K562 (cell line): ENCODE measurements around the gene TYW1B. TPM values are rescaled to one million over a fixed set of nuclear protein-coding genes. Genes with fewer than 3 reads are reported as not detected.

Experiments
- ATAC-seq: fragments of 200-7000 bp; cut with Tn5 transposase; 3 replicates; pipeline ENCODE4 v1.9.1; 2020; ENCODE audit warnings: moderate library complexity
- BruUV-seq: library from RNA; stranded (reverse); fragments of 400-500 nt; replicated peaks from 2 replicates; lab custom pipeline; 2021; lab: Mats Ljungman, UMichigan
- CTCF ChIA-PET: fragments of 300-600 bp; formaldehyde crosslinking; extraction: SDS; loops from one replicate; lab custom pipeline; 2021; ENCODE audit warnings: low intra/inter-chr PET ratio; lab: Yijun Ruan, JAX
- POLR2A ChIA-PET: fragments of 300-600, 350-650 bp; sonication (Branson Sonifier 250); formaldehyde crosslinking; extraction: SDS; loops from one replicate; lab custom pipeline; 2021; ENCODE audit warnings: antibody characterized with exemption, inconsistent platforms; lab: Yijun Ruan, JAX
- DNase-seq, 4 experiments: peaks; one replicate each; pipeline versions ENCODE4 v3.0.0 to v3.0.0-alpha.2; 2011 to 2018; ENCODE audit warnings: low spot score in 3 of 4, mixed read lengths in 3 of 4; ENCODE audit errors: extremely low read depth in 1 of 4
- FAIRE-seq: peaks from 2 replicates; lab custom pipeline; 2011; peaks lifted over from hg19 to GRCh38; lab: Jason Lieb, UNC
- H2AFZ ChIP-seq: 2 replicates; pipeline ENCODE4 v1.6.0; 2011; ENCODE audit warnings: low read depth, low read length, control low read depth, inconsistent platforms
- H3K27ac ChIP-seq: fragments of 200-600 bp; 3 replicates; pipeline ENCODE4 v1.8.0; 2011; ENCODE audit warnings: low read depth, mild to moderate bottlenecking, control low read depth, inconsistent platforms, low read length, moderate library complexity, mixed read lengths; ENCODE audit errors: extremely low read depth
- H3K27me3 ChIP-seq, 2 experiments: fragments of 300-600 bp in 1 of 2; 2 replicates in 1 of 2; 3 replicates in 1 of 2; pipeline versions ENCODE4 v1.6.0 to v1.8.0; 2011; ENCODE audit warnings: inconsistent platforms in 2 of 2, low read length in 2 of 2, mild to moderate bottlenecking in 1 of 2, mixed read lengths in 1 of 2, moderate library complexity in 1 of 2; ENCODE audit not compliant: control insufficient read depth in 2 of 2, insufficient read depth in 2 of 2
- H3K36me3 ChIP-seq: fragments of 300-600 bp; 3 replicates; pipeline ENCODE4 v1.8.0; 2011; ENCODE audit warnings: mild to moderate bottlenecking, low read length, inconsistent platforms; ENCODE audit not compliant: control insufficient read depth, insufficient read depth
- H3K4me1 ChIP-seq, 2 experiments: fragments of 200-600 bp in 1 of 2; replicated peaks in 1 of 2; 2 replicates in 1 of 2; 3 replicates in 1 of 2; pipeline versions ENCODE4 v1.5.1 to v1.8.0; 2011; ENCODE audit warnings: inconsistent platforms in 2 of 2, low read length in 2 of 2, mild to moderate bottlenecking in 1 of 2, mixed read lengths in 1 of 2, moderate library complexity in 1 of 2; ENCODE audit not compliant: control insufficient read depth in 2 of 2, insufficient read depth in 2 of 2
- H3K4me2 ChIP-seq: 2 replicates; pipeline ENCODE4 v1.6.1; 2011; ENCODE audit warnings: low read length, control low read depth, inconsistent platforms, mixed read lengths; ENCODE audit not compliant: insufficient read depth
- H3K4me3 ChIP-seq: fragments of 200-600 bp; sonication (generic), shearing (Covaris generic); 2 replicates; pipeline ENCODE4 v1.5.1; 2016; ENCODE audit warnings: control low read depth, inconsistent platforms
- H3K79me2 ChIP-seq: fragments of 200-600 bp; 3 replicates; pipeline ENCODE4 v1.8.0; 2011; ENCODE audit warnings: low read length, inconsistent platforms; ENCODE audit not compliant: control insufficient read depth, insufficient read depth
- H3K9ac ChIP-seq, 2 experiments: 2 replicates each; pipeline versions ENCODE4 v1.6.0 to v1.6.1; 2011; ENCODE audit warnings: low read depth in 2 of 2, low read length in 2 of 2, control low read depth in 1 of 2, inconsistent platforms in 1 of 2, mild to moderate bottlenecking in 1 of 2, mixed read lengths in 1 of 2; ENCODE audit not compliant: insufficient read depth in 1 of 2
- H3K9me1 ChIP-seq: one replicate; pipeline ENCODE4 v1.6.0; 2011; ENCODE audit warnings: inconsistent platforms, mild to moderate bottlenecking, low read length, moderate library complexity; ENCODE audit not compliant: control insufficient read depth, insufficient read depth
- H3K9me3 ChIP-seq: replicated peaks from 2 replicates; pipeline ENCODE4 v1.5.1; 2011; ENCODE audit warnings: low read depth, low read length, inconsistent platforms; ENCODE audit not compliant: control insufficient read depth, insufficient read depth
- H4K20me1 ChIP-seq: replicated peaks from 2 replicates; pipeline ENCODE4 v1.6.1; 2011; ENCODE audit warnings: low read length, inconsistent platforms, mixed read lengths; ENCODE audit not compliant: control insufficient read depth, insufficient read depth
- CBFA2T3 ChIP-seq: fragments of 450-650 bp; IDR thresholded peaks from 2 replicates; pipeline ENCODE4 v1.6.1; 2017
- CBX5 ChIP-seq: IDR thresholded peaks from 2 replicates; pipeline ENCODE4 v1.6.1; 2014; ENCODE audit warnings: low read depth, borderline replicate concordance
- E2F4 ChIP-seq: sonication (generic); formaldehyde crosslinking; IDR thresholded peaks from 2 replicates; pipeline ENCODE4 v1.8.0; 2022; ENCODE audit warnings: mild to moderate bottlenecking, low read depth, missing genetic modification reagents
- ESRRB ChIP-seq: fragments of 250-450 bp; sonication (Bioruptor Pico); IDR thresholded peaks from 2 replicates; pipeline ENCODE4 v1.5.0; 2020; ENCODE audit warnings: mild to moderate bottlenecking, moderate library complexity, borderline replicate concordance
- MECOM ChIP-seq: fragments of 250-450 bp; sonication (Bioruptor Pico); IDR thresholded peaks from 2 replicates; pipeline ENCODE4 v1.8.0; 2022; ENCODE audit warnings: inconsistent platforms
- POLR3G ChIP-seq: IDR thresholded peaks from 2 replicates; pipeline ENCODE4 v1.6.1; 2011; ENCODE audit not compliant: insufficient read length, insufficient replicate concordance; ENCODE audit errors: extremely low read depth
- SFPQ ChIP-seq: fragments of 200-400 bp; formaldehyde crosslinking; IDR thresholded peaks from 2 replicates; pipeline ENCODE4 v1.6.1; 2017; ENCODE audit warnings: mild to moderate bottlenecking, low read depth, low read length, moderate library complexity
- SIN3A ChIP-seq, 2 experiments: fragments of 150-350 bp in 1 of 2; IDR thresholded peaks; 2 replicates each; pipeline ENCODE4 v1.6.1; 2011 to 2016; ENCODE audit warnings: borderline replicate concordance in 2 of 2, low read depth in 2 of 2, low read length in 2 of 2, mild to moderate bottlenecking in 2 of 2, moderate library complexity in 2 of 2; ENCODE audit not compliant: control insufficient read depth in 1 of 2
- TFAP4 ChIP-seq: sonication (generic); formaldehyde crosslinking; IDR thresholded peaks from 2 replicates; pipeline ENCODE4 v1.8.0; 2022; ENCODE audit warnings: missing genetic modification reagents, mild to moderate bottlenecking, moderate library complexity, borderline replicate concordance
- TRIM24 ChIP-seq, 2 experiments: fragments of 450-650 bp; IDR thresholded peaks; 2 replicates each; pipeline ENCODE4 v1.6.1; 2016
- ZNF764 ChIP-seq: fragments of 250-450 bp; sonication (Bioruptor Pico); IDR thresholded peaks from 2 replicates; pipeline ENCODE4 v1.4.0; 2020; ENCODE audit warnings: low read depth, mild to moderate bottlenecking, moderate library complexity
- WGBS: fragments of 100-300 bp; shearing (Covaris generic); methylation state at CpG from one replicate; pipeline ENCODE4 v1.1.6; 2016; ENCODE audit warnings: low coverage, mixed read lengths; ENCODE audit not compliant: insufficient coverage; ENCODE audit errors: missing lambda C conversion rate; 5-methylcytosine and 5-hydroxymethylcytosine counted together
- in situ Hi-C: fragments of 300-500 bp; cut with MboI; formaldehyde crosslinking; loops from 4 replicates; pipeline ENCODE4 v1.15.0; 2018; ENCODE audit warnings: inconsistent platforms, mixed read lengths
- intact Hi-C: fragments of 100-400 bp; cut with micrococcal nuclease; formaldehyde crosslinking; loops from 2 replicates; pipeline ENCODE4 v1.14.2; 2022
- polyA plus RNA-seq, 8 experiments: library from polyadenylated mRNA; depleted of rRNA in 4 of 8; stranded (reverse) in 5 of 8; unstranded in 3 of 8; fragments of >200 nt; fragmentation: Nextera tagmentation in 2 of 8; fragmentation: Illumina TruSeq in 1 of 8; extraction: Ambion mirVana in 2 of 8; extraction: Trizol in 1 of 8; gene quantifications; 2 replicates each; pipeline versions ENCODE4 v1.2.1 to v1.2.3, GENCODE V29; 2011 to 2014; ENCODE audit warnings: inconsistent platforms in 1 of 8, missing spikeins in 1 of 8
- total RNA-seq, 7 experiments: library from RNA; depleted of rRNA in 6 of 7; stranded (reverse); fragments of >200 nt in 6 of 7; fragmentation: Illumina TruSeq in 2 of 7; extraction: Trizol in 2 of 7; gene quantifications; 2 replicates each; pipeline versions ENCODE4 v1.2.1 to v1.2.3, GENCODE V29; 2011 to 2021; ENCODE audit warnings: low replicate concordance in 1 of 7
- TF ChIP-seq, protein P1 (sequence below): fragments of 450-650 bp; formaldehyde crosslinking; conservative IDR thresholded peaks from 2 replicates; pipeline ENCODE4 v1.4.0; 2022; ENCODE audit warnings: mild to moderate bottlenecking, missing genetic modification characterization

The TYW1B gene
- total and polyA plus RNA-seq, 9 of the 15 experiments (the other 6 are each of a cell fraction or from before 2014, with no cell fraction given) = 5.8 to 14.7 (median 9.8) TPM

- H3K9ac ChIP-seq = no peak overlapping the region
- H3K9me1 ChIP-seq = no peaks in the 10 kb centered on the region
- BruUV-seq = no TSS peak
- no peaks in the 10 kb centered on the region for H3K4me1 ChIP-seq
- H3K79me2 ChIP-seq = no peaks in the 10 kb centered on the region
- no peaks in the 10 kb centered on the region for H3K27me3 ChIP-seq
- H3K36me3 ChIP-seq = no peaks in the 10 kb centered on the region
- WGBS = 90% methylated on average over 3 of the region's 3 CpGs
- H3K4me3 ChIP-seq = no peak overlapping the region
- no peak overlapping the region for H2AFZ ChIP-seq
- intact Hi-C loops = no loop called here
- no peaks in the 10 kb centered on the region for H4K20me1 ChIP-seq
- ATAC-seq = no peak
- TF ChIP-seq MECOM (CRISPR knock-in tag) (no peak), TFAP4 (no peak), CBFA2T3 (no peak), ESRRB (CRISPR knock-in tag) (no peak), TRIM24 (IDR thresholded peaks at IDR 0.05) (no peak), CBX5 (no peak), SFPQ (no peak), ZNF764 (no peak), POLR3G (no peak), E2F4 (CRISPR knock-in tag) (no peak), SIN3A (IDR thresholded peaks at IDR 0.05; ENCODE audit: borderline replicate concordance in 2 of 2, control insufficient read depth in 1 of 2, low read depth in 2 of 2, low read length in 2 of 2) (no peak)
- TF ChIP-seq, protein P1, sequence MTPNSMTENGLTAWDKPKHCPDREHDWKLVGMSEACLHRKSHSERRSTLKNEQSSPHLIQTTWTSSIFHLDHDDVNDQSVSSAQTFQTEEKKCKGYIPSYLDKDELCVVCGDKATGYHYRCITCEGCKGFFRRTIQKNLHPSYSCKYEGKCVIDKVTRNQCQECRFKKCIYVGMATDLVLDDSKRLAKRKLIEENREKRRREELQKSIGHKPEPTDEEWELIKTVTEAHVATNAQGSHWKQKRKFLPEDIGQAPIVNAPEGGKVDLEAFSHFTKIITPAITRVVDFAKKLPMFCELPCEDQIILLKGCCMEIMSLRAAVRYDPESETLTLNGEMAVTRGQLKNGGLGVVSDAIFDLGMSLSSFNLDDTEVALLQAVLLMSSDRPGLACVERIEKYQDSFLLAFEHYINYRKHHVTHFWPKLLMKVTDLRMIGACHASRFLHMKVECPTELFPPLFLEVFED (CRISPR knock-in tag) = no peak
- TF ChIP-seq, all 486 proteins: peak for 0
- no peak overlapping the region for H3K27ac ChIP-seq
- no peaks in the 10 kb centered on the region for H3K9me3 ChIP-seq
- H3K4me2 ChIP-seq = no peak overlapping the region
- CTCF ChIA-PET = no interaction called here
- in situ Hi-C loops = no loop called here
- no peak for DNase-seq
- no peak for FAIRE-seq
- POLR2A ChIA-PET = no interaction called here
Measured at GRCh38 chr7:72704894-72705293, 123.1 kb downstream of the TYW1B start.
